Psoas muscle (tissue), 8 donors: ENCODE data around the gene THEMIS. TPM values are rescaled to one million over a fixed set of nuclear protein-coding genes. Genes with fewer than 3 reads are reported as not detected.
"Not testable (repeated sequence)": the region's sequence is repeated elsewhere in the genome, so short reads cannot be mapped to it uniquely, and the experiment has no call there.

Source experiments
- ATAC-seq, 4 donors: fragments of 200-7000 bp; cut with Tn5 transposase; one replicate each; pipeline ENCODE4 v1.9.1; 2020; ENCODE audit warnings: moderate library complexity in 3 of 4, mild to moderate bottlenecking in 2 of 4
- DNase-seq, 2 donors: peaks; one replicate each; pipeline ENCODE4 v3.0.0-alpha.2; 2020
- H3K27ac ChIP-seq: fragments of 200-600 bp; one replicate; pipeline ENCODE4 v1.8.0; 2022
- H3K27me3 ChIP-seq, 3 donors: fragments of 200-600 bp in 1 of 3; one replicate each; pipeline versions ENCODE4 v1.6.1 to v1.8.0; 2013 to 2022; ENCODE audit warnings: low read length in 2 of 3, mild to moderate bottlenecking in 2 of 3, moderate library complexity in 1 of 3; ENCODE audit not compliant: insufficient read depth in 3 of 3
- H3K36me3 ChIP-seq, 2 donors: fragments of 200-600 bp in 1 of 2; one replicate each; pipeline versions ENCODE4 v1.6.1 to v1.8.0; 2013 to 2022; ENCODE audit warnings: low read depth in 1 of 2, mild to moderate bottlenecking in 1 of 2, moderate library complexity in 1 of 2; ENCODE audit not compliant: insufficient read depth in 1 of 2
- H3K4me1 ChIP-seq: fragments of 200-600 bp; one replicate; pipeline ENCODE4 v1.8.0; 2022
- H3K4me3 ChIP-seq: fragments of 200-600 bp; one replicate; pipeline ENCODE4 v1.8.0; 2022; ENCODE audit warnings: mild to moderate bottlenecking
- H3K9me3 ChIP-seq: fragments of 200-600 bp; one replicate; pipeline ENCODE4 v1.8.0; 2022
- CTCF ChIP-seq: fragments of 200-600 bp; IDR thresholded peaks from one replicate; pipeline ENCODE4 v1.8.0; 2022; ENCODE audit warnings: antibody characterized with exemption
- WGBS, 3 donors: extraction: QIAGEN DNeasy Blood & Tissue Kit; methylation state at CpG; one replicate each; pipeline versions ENCODE4 v1.1.6 to v1.1.7; 2013; 5-methylcytosine and 5-hydroxymethylcytosine counted together
- intact Hi-C, 2 donors: fragments of 100-400 bp; cut with DNase I; formaldehyde crosslinking; loops; one replicate each; pipeline versions ENCODE4 v1.11.0 to v1.14.2; 2022
- polyA plus RNA-seq, 3 donors: library from polyadenylated mRNA; stranded (reverse); fragments of 200-250 nt; gene quantifications; one replicate each; pipeline ENCODE4 v1.2.3, GENCODE V29; 2013
- total RNA-seq, 4 donors: library from RNA; stranded (reverse); fragmentation: NEBNext Ultra II Directional in 2 of 4; extraction: Animal tissue kit (Norgen Biotek cat#: 25700) in 2 of 4; gene quantifications; one replicate each; pipeline versions ENCODE4 v1.2.1 to v1.2.4, GENCODE V29; 2021 to 2023
- donor health status: healthy with polysubstance abuse.
- donor health status: DM: no; HTN: no; CAD: no; lungs with moderate emphysema.
- donor health status: Bipolar disorder and iron deficiency.
- donor health status: healthy.
- donor health status: DM: yes; HTN: yes; CAD: no.
- donor health status: DM: no; HTN: no; CAD: no.
- donor health status: DM: no; HTN: no; CAD: no.
- donor health status: DM: yes; HTN: yes; CAD: no.

THEMIS gene
- total and polyA plus RNA-seq, 7 donors, result 0.04 to 0.61 (median 0.17) TPM; not detected in 3

GRCh38 chr6:127786109-127786508, 114.7 kb downstream of the THEMIS start:
- DNase-seq (no peak), ATAC-seq (no peak)
- 2 to 6% (median 2%) methylated on average over 1 of the region's 1 CpG for WGBS, 3 donors
- no peaks in the 10 kb centered on the region for H3K9me3 ChIP-seq
- H3K36me3 ChIP-seq, result no peaks in the 10 kb centered on the region
- no peaks in the 10 kb centered on the region for H3K4me1 ChIP-seq
- intact Hi-C loops, result no loop called here
- H3K4me3 ChIP-seq, result no peak overlapping the region
- no peak overlapping the region for H3K27ac ChIP-seq
- no peak for TF ChIP-seq CTCF
- H3K27me3 ChIP-seq, result peaks cover 0 to 1% (median 0%) of the 10 kb centered on the region in 3 donors

GRCh38 chr6:127784468-127784867, 116.4 kb downstream of the THEMIS start:
- H3K27ac ChIP-seq, result no peak overlapping the region
- TF ChIP-seq CTCF, result no peak
- no peak for ATAC-seq
- no peaks in the 10 kb centered on the region for H3K4me1 ChIP-seq
- no peak overlapping the region for H3K4me3 ChIP-seq
- DNase-seq, result no peak
- H3K9me3 ChIP-seq, result no peaks in the 10 kb centered on the region
- intact Hi-C loops, result no loop called here
- H3K27me3 ChIP-seq, result no peaks in the 10 kb centered on the region
- WGBS, 3 donors, result 68 to 83% (median 68%) methylated on average over 1 of the region's 1 CpG
- H3K36me3 ChIP-seq, result no peaks in the 10 kb centered on the region

GRCh38 chr6:127781636-127782272, 119.1 kb downstream of the THEMIS start:
- H3K27ac ChIP-seq, ATAC-seq, intact Hi-C loops, H3K36me3 ChIP-seq, H3K27me3 ChIP-seq, DNase-seq, H3K4me1 ChIP-seq, H3K4me3 ChIP-seq, H3K9me3 ChIP-seq: not testable (repeated sequence)
- 68 to 73% (median 71%) methylated on average over 4 of the region's 4 CpGs for WGBS, 3 donors

GRCh38 chr6:127776320-127776719, 124.5 kb downstream of the THEMIS start:
- DNase-seq (no peak), ATAC-seq (no peak)
- intact Hi-C loops, result no loop called here
- no peak for TF ChIP-seq CTCF
- Histone ChIP-seq H3K36me3 (no peaks in the 10 kb centered on the region), H3K4me1 (no peaks in the 10 kb centered on the region), H3K9me3 (no peaks in the 10 kb centered on the region), H3K4me3 (no peak overlapping the region), H3K27me3 (no peaks in the 10 kb centered on the region), H3K27ac (no peak overlapping the region)
- 52 to 65% (median 58%) methylated on average over 2 of the region's 2 CpGs for WGBS, 3 donors

- Histone ChIP-seq H3K27ac (no peak overlapping the region), H3K4me1 (no peaks in the 10 kb centered on the region), H3K4me3 (no peak overlapping the region), H3K36me3 (no peaks in the 10 kb centered on the region), H3K9me3 (no peaks in the 10 kb centered on the region), H3K27me3 (no peaks in the 10 kb centered on the region)
- DNase-seq (no peak), ATAC-seq (no peak)
- intact Hi-C loops, result no loop called here
- no peak for TF ChIP-seq CTCF
- WGBS, 3 donors, result 16 to 36% (median 22%) methylated on average over 1 of the region's 1 CpG
Measured at GRCh38 chr6:127775371-127775770, 125.5 kb downstream of the THEMIS start.
